Measurements from ENCODE around the gene ASB2.

ASB2 gene

GRCh38 chr14:93967637-93968250 is 8.6 kb downstream of the ASB2 start:
- Histone ChIP-seq H3K79me2 (ENCODE audit: control insufficient read depth, low read length) (no peaks in the 10 kb centered on the region), H3K27ac (ENCODE audit: low read depth, low read length) (peak overlapping the region; percentile 91), H3K4me1 (ENCODE audit: control insufficient read depth, low read length) (peaks cover 98% of the 10 kb centered on the region), H3K9me3 (ENCODE audit: control insufficient read depth, insufficient read depth, low read length) (no peaks in the 10 kb centered on the region), H3K4me2 (ENCODE audit: low read length) (peak overlapping the region; percentile 82), H3F3A (ENCODE audit: control insufficient read depth, insufficient read depth) (peaks cover 29% of the 10 kb centered on the region), H3K36me3 (ENCODE audit: control insufficient read depth, low read length) (no peaks in the 10 kb centered on the region), H3K27me3 (ENCODE audit: control insufficient read depth, low read length) (no peaks in the 10 kb centered on the region), H3K4me3 (ENCODE audit: low read length) (peak overlapping the region; percentile 69), H4K20me1 (ENCODE audit: control insufficient read depth, insufficient read depth, low read depth, low read length) (no peaks in the 10 kb centered on the region), H3K9me2 (replicated peaks; ENCODE audit: control insufficient read depth, low read length) (no peaks in the 10 kb centered on the region)
- no peak for TF ChIP-seq EZH2phosphoT487 (IDR thresholded peaks at IDR 0.05; ENCODE audit: borderline replicate concordance, low read length)
- TF ChIP-seq CTCF (IDR thresholded peaks at IDR 0.05; ENCODE audit: low read depth, low read length, poor library complexity, severe bottlenecking) = no peak

- Histone ChIP-seq H3K79me2 (ENCODE audit: control insufficient read depth, low read length) (no peaks in the 10 kb centered on the region), H3K4me1 (ENCODE audit: control insufficient read depth, low read length) (peaks cover 99% of the 10 kb centered on the region), H3K9me2 (replicated peaks; ENCODE audit: control insufficient read depth, low read length) (no peaks in the 10 kb centered on the region), H4K20me1 (ENCODE audit: control insufficient read depth, insufficient read depth, low read depth, low read length) (no peaks in the 10 kb centered on the region), H3K27ac (ENCODE audit: low read depth, low read length) (peak overlapping the region; percentile 91), H3K36me3 (ENCODE audit: control insufficient read depth, low read length) (no peaks in the 10 kb centered on the region), H3K4me3 (ENCODE audit: low read length) (no peak overlapping the region), H3K4me2 (ENCODE audit: low read length) (no peak overlapping the region), H3K9me3 (ENCODE audit: control insufficient read depth, insufficient read depth, low read length) (no peaks in the 10 kb centered on the region), H3K27me3 (ENCODE audit: control insufficient read depth, low read length) (no peaks in the 10 kb centered on the region), H3F3A (ENCODE audit: control insufficient read depth, insufficient read depth) (peaks cover 34% of the 10 kb centered on the region)
- no peak for TF ChIP-seq CTCF (IDR thresholded peaks at IDR 0.05; ENCODE audit: low read depth, low read length, poor library complexity, severe bottlenecking)
- no peak for TF ChIP-seq EZH2phosphoT487 (IDR thresholded peaks at IDR 0.05; ENCODE audit: borderline replicate concordance, low read length)
Measured at GRCh38 chr14:93965946-93966474, 10.4 kb downstream of the ASB2 start.

GRCh38 chr14:93965287-93965821 is 11.0 kb downstream of the ASB2 start:
- H3K4me3 ChIP-seq (ENCODE audit: low read length) = no peak overlapping the region
- TF ChIP-seq CTCF (IDR thresholded peaks at IDR 0.05; ENCODE audit: low read depth, low read length, poor library complexity, severe bottlenecking) = no peak
- no peak for TF ChIP-seq EZH2phosphoT487 (IDR thresholded peaks at IDR 0.05; ENCODE audit: borderline replicate concordance, low read length)
- no peaks in the 10 kb centered on the region for H3K9me2 ChIP-seq (replicated peaks; ENCODE audit: control insufficient read depth, low read length)
- peaks cover 35% of the 10 kb centered on the region for H3F3A ChIP-seq (ENCODE audit: control insufficient read depth, insufficient read depth)
- peaks cover 99% of the 10 kb centered on the region for H3K4me1 ChIP-seq (ENCODE audit: control insufficient read depth, low read length)
- no peaks in the 10 kb centered on the region for H3K79me2 ChIP-seq (ENCODE audit: control insufficient read depth, low read length)
- peaks cover 2% of the 10 kb centered on the region; the same call in 1 of the 2 replicates for H3K36me3 ChIP-seq (ENCODE audit: control insufficient read depth, low read length)
- no peaks in the 10 kb centered on the region for H4K20me1 ChIP-seq (ENCODE audit: control insufficient read depth, insufficient read depth, low read depth, low read length)
- H3K4me2 ChIP-seq (ENCODE audit: low read length) = no peak overlapping the region
- H3K9me3 ChIP-seq (ENCODE audit: control insufficient read depth, insufficient read depth, low read length) = no peaks in the 10 kb centered on the region
- peak overlapping the region; percentile 15 for H3K27ac ChIP-seq (ENCODE audit: low read depth, low read length)
- H3K27me3 ChIP-seq (ENCODE audit: control insufficient read depth, low read length) = no peaks in the 10 kb centered on the region

Measured in DOHH2 (cell line).